GM12878 (cell line): ENCODE data around the gene MYH6.

Experiments
- ATF7 ChIP-seq: fragments of 450-650 bp; IDR thresholded peaks from 2 replicates; pipeline ENCODE4 v1.6.1; 2016; ENCODE audit warnings: low read depth, mild to moderate bottlenecking
- CEBPB ChIP-seq, 2 experiments: fragments of 150-350 bp in 1 of 2; IDR thresholded peaks; 2 replicates each; pipeline ENCODE4 v1.6.1; 2012 to 2014; ENCODE audit warnings: low read depth in 2 of 2, low read length in 2 of 2, borderline replicate concordance in 1 of 2, inconsistent platforms in 1 of 2
- CHD1 ChIP-seq: IDR thresholded peaks from 2 replicates; pipeline ENCODE4 v1.6.1; 2012; ENCODE audit warnings: low read depth, low read length, improper control_type of control experiment
- CTCF ChIP-seq, 3 experiments: IDR thresholded peaks in 2 of 3; conservative IDR thresholded peaks in 1 of 3; 2 replicates each; pipeline ENCODE4 v1.5.1; 2011; ENCODE audit warnings: low read depth in 3 of 3, low read length in 3 of 3, mild to moderate bottlenecking in 3 of 3, control low read depth in 2 of 3, moderate library complexity in 2 of 3, inconsistent platforms in 1 of 3, mixed read lengths in 1 of 3; ENCODE audit not compliant: control insufficient read depth in 2 of 3, insufficient read depth in 1 of 3; ENCODE audit errors: extremely low read depth in 1 of 3
- GATAD2B ChIP-seq: fragments of 450-650 bp; conservative IDR thresholded peaks from 2 replicates; pipeline ENCODE4 v1.6.1; 2017; ENCODE audit warnings: low read depth, mild to moderate bottlenecking, moderate library complexity
- MYC ChIP-seq: IDR thresholded peaks from 2 replicates; pipeline ENCODE4 v1.6.1; 2011; ENCODE audit warnings: mild to moderate bottlenecking, low read length, moderate library complexity, inconsistent platforms; ENCODE audit not compliant: insufficient read depth, insufficient replicate concordance, insufficient read length, severe bottlenecking
- YY1 ChIP-seq: IDR thresholded peaks from 2 replicates; pipeline ENCODE4 v1.6.1; 2011; ENCODE audit warnings: low read depth, mild to moderate bottlenecking, low read length
- ZBTB40 ChIP-seq: fragments of 450-650 bp; IDR thresholded peaks from 2 replicates; pipeline ENCODE4 v1.6.1; 2016; ENCODE audit warnings: mild to moderate bottlenecking, moderate library complexity, borderline replicate concordance
- ZZZ3 ChIP-seq: IDR thresholded peaks from 2 replicates; pipeline ENCODE4 v1.6.1; 2011; ENCODE audit warnings: low read depth; ENCODE audit not compliant: control insufficient read depth, insufficient read length

DNA sequence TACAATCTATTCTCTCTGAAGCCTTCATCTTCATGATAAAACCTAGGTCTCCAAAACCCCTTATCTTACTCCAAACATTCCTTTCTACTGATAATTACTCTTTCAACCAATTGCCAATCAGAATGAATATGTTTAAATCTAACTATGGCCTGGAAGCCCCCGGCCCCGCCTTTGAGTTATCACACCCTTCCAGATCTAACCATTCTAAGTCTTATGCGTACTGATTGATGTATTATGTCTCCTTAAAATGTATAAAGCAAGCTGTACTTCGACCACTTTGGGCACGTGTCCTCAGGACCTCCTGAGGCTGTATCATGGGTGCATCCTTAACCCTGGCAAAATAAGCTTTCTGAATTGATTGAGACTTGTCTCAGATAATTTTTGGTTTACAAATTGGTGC, 72.5 kb downstream of the MYH6 start:
- TF ChIP-seq ZZZ3 (no peak), ZBTB40 (no peak), CTCF (IDR thresholded peaks at IDR 0.05 in 2 of 3, conservative IDR thresholded peaks at IDR 0.05 in 1 of 3; ENCODE audit: control insufficient read depth in 2 of 3, extremely low read depth in 1 of 3, insufficient read depth in 1 of 3, low read depth in 3 of 3, low read length in 3 of 3) (no peak), YY1 (no peak), MYC (no peak), GATAD2B (no peak), CEBPB (IDR thresholded peaks at IDR 0.05; ENCODE audit: borderline replicate concordance in 1 of 2, low read depth in 2 of 2, low read length in 2 of 2) (no peak), CHD1 (no peak), ATF7 (no peak)
